Thymus (tissue), 11 donors: ENCODE data around the gene KRT39. TPM values are rescaled to one million over a fixed set of nuclear protein-coding genes. Genes with fewer than 3 reads are reported as not detected.
"Not testable (repeated sequence)": the region's sequence is repeated elsewhere in the genome, so short reads cannot be mapped to it uniquely, and the experiment has no call there.

Source experiments
- DNase-seq, 9 donors: peaks; one replicate each; pipeline ENCODE4 v3.0.0-alpha.2; 2013; ENCODE audit warnings: low spot score in 9 of 9, low read depth in 6 of 9, missing footprints in 1 of 9
- H3K27ac ChIP-seq, 2 donors: one replicate each; pipeline ENCODE4 v1.5.1; 2013; ENCODE audit warnings: control low read depth in 1 of 2, low read depth in 1 of 2, low read length in 1 of 2, mild to moderate bottlenecking in 1 of 2, moderate library complexity in 1 of 2
- H3K27me3 ChIP-seq, 2 donors: one replicate each; pipeline ENCODE4 v1.5.1; 2013; ENCODE audit warnings: low read length in 1 of 2; ENCODE audit not compliant: control insufficient read depth in 2 of 2, insufficient read depth in 1 of 2
- H3K36me3 ChIP-seq, 2 donors: one replicate each; pipeline ENCODE4 v1.5.1; 2013; ENCODE audit warnings: low read length in 1 of 2, mild to moderate bottlenecking in 1 of 2, moderate library complexity in 1 of 2; ENCODE audit not compliant: control insufficient read depth in 2 of 2, insufficient read depth in 2 of 2
- H3K4me1 ChIP-seq, 2 donors: one replicate each; pipeline ENCODE4 v1.5.1; 2013; ENCODE audit warnings: low read length in 2 of 2; ENCODE audit not compliant: control insufficient read depth in 2 of 2, insufficient read depth in 2 of 2
- H3K4me3 ChIP-seq, 2 donors: one replicate each; pipeline ENCODE4 v1.5.1; 2013; ENCODE audit warnings: low read length in 2 of 2, control low read depth in 1 of 2, mild to moderate bottlenecking in 1 of 2
- H3K9me3 ChIP-seq, 2 donors: one replicate each; pipeline ENCODE4 v1.5.1; 2013; ENCODE audit warnings: low read length in 1 of 2, mild to moderate bottlenecking in 1 of 2; ENCODE audit not compliant: control insufficient read depth in 2 of 2, insufficient read depth in 1 of 2
- WGBS: extraction: QIAGEN DNeasy Blood & Tissue Kit; methylation state at CpG from one replicate; pipeline ENCODE4 v1.1.7; 2013; 5-methylcytosine and 5-hydroxymethylcytosine counted together
- polyA plus RNA-seq: library from polyadenylated mRNA; stranded (reverse); fragments of 200-250 nt; gene quantifications from one replicate; pipeline ENCODE4 v1.2.3, GENCODE V29; 2013
- total RNA-seq: library from RNA; stranded (reverse); fragments of 120-200 nt; gene quantifications from one replicate; pipeline ENCODE4 v1.2.4, GENCODE V29; 2013
- donor health status: healthy.

The KRT39 gene
- total and polyA plus RNA-seq, 2 donors = 0.23 TPM; not detected in 1

DNA sequence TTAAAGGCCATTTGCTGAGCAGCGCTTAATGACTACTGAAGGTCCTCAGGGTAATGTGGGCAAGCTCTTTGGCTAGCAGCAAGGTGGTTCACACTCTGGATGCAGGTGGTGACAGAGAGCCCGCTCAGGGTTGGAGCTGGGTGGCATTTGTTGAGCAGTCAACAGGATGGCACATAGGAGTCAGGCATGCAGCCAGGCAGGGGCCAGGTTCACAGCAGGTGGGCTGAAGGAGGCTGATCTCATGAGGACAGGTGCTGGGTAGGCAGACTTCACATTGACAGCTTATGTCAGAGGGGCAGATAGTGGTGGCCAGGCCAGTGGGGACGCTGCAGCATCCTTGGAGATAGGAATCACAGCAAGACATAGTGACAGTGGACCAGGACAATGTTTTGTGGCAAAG, 37.6 kb upstream of the KRT39 start:
- Histone ChIP-seq H3K27ac (no peak overlapping the region), H3K4me1 (no peaks in the 10 kb centered on the region), H3K4me3 (no peak overlapping the region), H3K36me3 (no peaks in the 10 kb centered on the region), H3K9me3 (no peaks in the 10 kb centered on the region), H3K27me3 (peaks cover 0 to 5% of the 10 kb centered on the region in 2 donors)
- WGBS = 98% methylated on average over 3 of the region's 3 CpGs
- no peak for DNase-seq

DNA sequence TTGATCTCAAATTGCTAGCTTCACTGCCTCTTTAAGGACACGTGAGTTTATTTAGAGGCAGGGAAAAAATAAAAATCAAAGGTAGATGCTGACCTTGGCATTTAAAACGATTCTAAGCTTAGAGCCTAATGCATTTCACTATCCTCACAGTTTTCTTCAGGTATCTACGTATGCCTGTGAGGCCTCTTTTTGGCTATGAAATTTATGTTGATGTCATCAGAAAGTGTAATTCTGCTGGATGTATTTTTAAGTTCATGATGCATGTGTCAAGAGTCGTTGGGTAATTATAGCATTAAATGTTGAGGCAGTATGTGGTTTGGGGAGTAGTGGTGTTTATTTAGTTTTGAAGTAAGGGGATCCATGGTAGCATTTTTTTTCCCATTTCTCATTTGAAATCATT, 37.2 kb upstream of the KRT39 start:
- Histone ChIP-seq H3K36me3 (no peaks in the 10 kb centered on the region), H3K27ac (no peak overlapping the region), H3K27me3 (peaks cover 0 to 5% of the 10 kb centered on the region in 2 donors), H3K4me3 (no peak overlapping the region), H3K4me1 (no peaks in the 10 kb centered on the region), H3K9me3 (no peaks in the 10 kb centered on the region)
- WGBS = 89% methylated on average over 4 of the region's 4 CpGs
- no peak for DNase-seq

DNA sequence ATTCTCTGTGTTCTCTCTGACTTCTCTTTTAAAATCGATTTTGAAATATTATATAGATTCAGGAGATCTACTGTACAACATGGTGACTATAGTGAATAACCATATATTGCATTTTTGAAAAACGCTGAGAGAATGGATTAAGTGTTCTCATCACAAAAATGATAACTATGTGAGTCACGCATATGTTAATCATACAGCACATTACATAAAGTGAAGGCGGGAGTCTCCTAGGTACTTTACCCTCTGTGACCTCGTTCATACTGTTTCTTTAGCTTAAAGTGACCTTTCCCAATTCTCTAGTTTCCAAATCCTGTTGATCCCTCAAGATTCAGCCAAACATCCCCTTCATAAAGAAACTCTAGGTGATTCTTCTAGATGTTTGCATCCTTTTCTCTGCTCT, 36.1 kb upstream of the KRT39 start:
- H3K9me3 ChIP-seq = no peaks in the 10 kb centered on the region
- H3K4me1 ChIP-seq = no peaks in the 10 kb centered on the region
- H3K27ac ChIP-seq = no peak overlapping the region
- no peaks in the 10 kb centered on the region for H3K36me3 ChIP-seq
- 88% methylated on average over 5 of the region's 5 CpGs for WGBS
- H3K27me3 ChIP-seq = peaks cover 0 to 3% of the 10 kb centered on the region in 2 donors
- DNase-seq = no peak
- no peak overlapping the region for H3K4me3 ChIP-seq

- peaks cover 0 to 5% of the 10 kb centered on the region in 2 donors for H3K27me3 ChIP-seq
- no peaks in the 10 kb centered on the region for H3K4me1 ChIP-seq
- DNase-seq = no peak
- H3K36me3 ChIP-seq = no peaks in the 10 kb centered on the region
- no peak overlapping the region for H3K4me3 ChIP-seq
- no peaks in the 10 kb centered on the region for H3K9me3 ChIP-seq
- 86% methylated on average over 4 of the region's 4 CpGs for WGBS
- no peak overlapping the region for H3K27ac ChIP-seq
Observed at GRCh38 chr17:41001795-41002194, 35.0 kb upstream of the KRT39 start.

- WGBS = 91% methylated on average over 6 of the region's 6 CpGs
- not testable (repeated sequence) for DNase-seq
Observed at GRCh38 chr17:40999563-40999962, 32.8 kb upstream of the KRT39 start, which contains the start of gene KRTAP3-2. KRTAP3-2 (minus strand) TSS chr17:40999906; CDS start chr17:40999853, 53 bp downstream.

GRCh38 chr17:40997361-40997760, 30.6 kb upstream of the KRT39 start:
- H3K27me3 ChIP-seq = peaks cover 0 to 2% of the 10 kb centered on the region in 2 donors
- no peak for DNase-seq
- no peaks in the 10 kb centered on the region for H3K4me1 ChIP-seq
- no peaks in the 10 kb centered on the region for H3K36me3 ChIP-seq
- no peak overlapping the region for H3K4me3 ChIP-seq
- H3K27ac ChIP-seq = no peak overlapping the region
- WGBS = 91% methylated on average over 2 of the region's 2 CpGs
- H3K9me3 ChIP-seq = no peaks in the 10 kb centered on the region

More at GRCh38 chr17:40999563-40999962, 32.8 kb upstream of the KRT39 start, which contains the start of gene KRTAP3-2:
- not testable (repeated sequence) for H3K27ac ChIP-seq, H3K36me3 ChIP-seq, H3K27me3 ChIP-seq, H3K4me1 ChIP-seq, H3K4me3 ChIP-seq, H3K9me3 ChIP-seq

- no peaks in the 10 kb centered on the region for H3K36me3 ChIP-seq
- no peaks in the 10 kb centered on the region for H3K4me1 ChIP-seq
- DNase-seq = no peak
- peaks cover 0 to 2% of the 10 kb centered on the region in 2 donors for H3K27me3 ChIP-seq
- WGBS = 83% methylated on average over 4 of the region's 4 CpGs
- no peaks in the 10 kb centered on the region for H3K9me3 ChIP-seq
- no peak overlapping the region for H3K4me3 ChIP-seq
- no peak overlapping the region for H3K27ac ChIP-seq
Observed at GRCh38 chr17:40996829-40997228, 30.1 kb upstream of the KRT39 start.

DNA sequence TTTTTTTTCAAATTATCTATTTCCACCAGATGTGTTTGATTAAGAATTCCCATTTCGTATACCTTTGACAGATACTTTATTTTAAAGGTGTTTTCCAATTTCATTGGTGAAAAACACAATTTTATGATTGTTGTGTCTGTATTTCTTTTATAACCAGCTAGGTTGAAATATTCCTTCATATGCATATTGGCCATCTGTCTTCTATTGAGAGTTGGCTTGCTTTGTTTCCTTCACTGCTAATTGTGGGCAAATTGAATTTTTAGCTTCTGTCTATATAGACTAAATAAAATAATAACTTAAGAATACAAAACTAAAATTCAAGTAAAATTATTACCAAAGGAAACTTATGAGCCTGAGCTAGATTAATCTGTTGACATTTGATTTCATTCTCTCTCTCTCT, 28.4 kb upstream of the KRT39 start:
- 71% methylated on average over 1 of the region's 1 CpG for WGBS
- no peaks in the 10 kb centered on the region for H3K9me3 ChIP-seq
- no peak for DNase-seq
- H3K27me3 ChIP-seq = peaks cover 0 to 2% of the 10 kb centered on the region in 2 donors
- H3K4me3 ChIP-seq = no peak overlapping the region
- H3K27ac ChIP-seq = no peak overlapping the region
- H3K36me3 ChIP-seq = no peaks in the 10 kb centered on the region
- H3K4me1 ChIP-seq = no peaks in the 10 kb centered on the region

- Histone ChIP-seq H3K9me3 (no peaks in the 10 kb centered on the region), H3K36me3 (no peaks in the 10 kb centered on the region), H3K27me3 (peaks cover 0 to 2% of the 10 kb centered on the region in 2 donors), H3K4me1 (no peaks in the 10 kb centered on the region), H3K4me3 (no peak within 1 kb of the TSS), H3K27ac (no peak within 1 kb of the TSS)
- no peak for DNase-seq
- WGBS = 37% methylated on average over 4 of the region's 4 CpGs
Observed at GRCh38 chr17:40993839-40994238, 27.1 kb upstream of the KRT39 start, which contains the start of gene KRTAP3-3. KRTAP3-3 (minus strand) TSS chr17:40994164; CDS start chr17:40994097, 67 bp downstream.
